Mononuclear cell (primary cell): ENCODE data around the gene LAMA2. TPM values are rescaled to one million over a fixed set of nuclear protein-coding genes. Genes with fewer than 3 reads are reported as not detected.

Experiments
- H3K27me3 ChIP-seq: 2 replicates; pipeline ENCODE4 v1.6.0; 2011; ENCODE audit warnings: low read length, control low read depth; ENCODE audit not compliant: insufficient read depth
- H3K4me1 ChIP-seq: 2 replicates; pipeline ENCODE4 v1.5.1; 2011; ENCODE audit warnings: mild to moderate bottlenecking, low read length, control low read depth; ENCODE audit not compliant: insufficient read depth
- H3K4me3 ChIP-seq: 2 replicates; pipeline ENCODE4 v1.5.1; 2011; ENCODE audit warnings: mild to moderate bottlenecking, low read length, moderate library complexity
- H3K9me3 ChIP-seq: 2 replicates; pipeline ENCODE4 v1.5.1; 2011; ENCODE audit warnings: low read depth, mild to moderate bottlenecking, control low read depth, low read length
- total RNA-seq: library from RNA; depleted of rRNA; stranded (reverse); fragments of >200 nt; gene quantifications from one replicate; pipeline ENCODE4 v1.2.3, GENCODE V29; 2012

The LAMA2 gene
- total RNA-seq, 1 donor, result 0.63 TPM

DNA sequence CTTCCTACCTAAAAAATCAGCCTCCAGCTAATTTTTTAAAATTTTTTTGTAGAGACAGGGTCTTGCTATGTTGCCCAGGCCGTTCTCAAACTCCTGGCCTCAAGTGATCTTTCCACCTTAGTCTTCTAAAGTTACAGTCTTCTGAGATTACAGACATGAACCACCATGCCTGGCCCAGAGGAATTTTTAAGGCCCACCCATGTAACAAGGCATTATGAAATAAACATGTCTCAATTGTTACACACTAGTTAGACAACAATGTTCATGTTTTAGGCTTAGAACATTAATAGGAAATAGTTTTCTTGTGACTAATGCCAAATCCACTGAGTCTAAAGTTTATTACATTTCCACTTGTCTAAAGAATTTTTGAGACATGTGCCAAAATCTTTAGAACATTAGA, 221.2 kb downstream of the LAMA2 start:
- no peak overlapping the region for H3K4me3 ChIP-seq
- H3K27me3 ChIP-seq, result no peaks in the 10 kb centered on the region
- H3K4me1 ChIP-seq, result no peaks in the 10 kb centered on the region
- no peaks in the 10 kb centered on the region for H3K9me3 ChIP-seq

DNA sequence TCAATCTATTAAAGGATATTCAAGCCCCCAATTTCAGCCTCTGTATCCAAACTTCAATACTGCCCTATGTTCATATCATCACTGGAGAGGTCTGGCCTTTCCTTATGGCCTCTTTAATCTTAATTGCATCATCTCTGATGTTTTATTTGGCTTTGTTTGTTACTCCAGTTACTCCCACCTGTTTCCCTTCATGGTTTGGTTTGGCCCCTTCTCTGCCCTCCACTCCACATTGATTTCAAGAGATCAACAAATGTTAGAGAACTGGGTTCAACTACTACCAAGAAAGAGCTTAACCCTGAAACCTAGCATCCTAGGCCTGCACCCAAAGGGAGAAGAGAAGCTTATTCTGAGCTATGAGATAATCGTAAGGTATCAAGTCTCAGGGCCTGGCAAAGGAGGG, 221.6 kb downstream of the LAMA2 start:
- Histone ChIP-seq H3K9me3 (no peaks in the 10 kb centered on the region), H3K4me3 (no peak overlapping the region), H3K27me3 (no peaks in the 10 kb centered on the region), H3K4me1 (no peaks in the 10 kb centered on the region)

DNA sequence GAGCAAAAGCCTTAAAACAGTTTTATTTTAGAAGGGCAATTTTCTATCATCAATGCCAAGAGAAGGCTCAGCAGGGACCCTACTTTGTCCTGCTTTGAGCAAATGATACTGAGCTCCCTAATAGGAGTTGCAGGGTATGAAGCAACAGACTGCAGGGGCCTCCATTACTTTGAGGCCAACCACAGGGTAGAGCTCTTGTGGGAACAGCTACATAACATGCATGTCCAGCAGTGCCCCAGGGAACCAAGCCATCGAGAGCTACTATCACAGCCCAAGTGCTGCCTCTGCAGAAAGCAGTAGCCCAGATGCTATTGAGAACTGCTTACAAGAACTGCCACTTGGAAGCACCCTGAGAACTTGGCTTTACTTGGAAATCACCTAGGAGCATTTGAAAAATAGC, 222.1 kb downstream of the LAMA2 start:
- H3K9me3 ChIP-seq, result no peaks in the 10 kb centered on the region

DNA sequence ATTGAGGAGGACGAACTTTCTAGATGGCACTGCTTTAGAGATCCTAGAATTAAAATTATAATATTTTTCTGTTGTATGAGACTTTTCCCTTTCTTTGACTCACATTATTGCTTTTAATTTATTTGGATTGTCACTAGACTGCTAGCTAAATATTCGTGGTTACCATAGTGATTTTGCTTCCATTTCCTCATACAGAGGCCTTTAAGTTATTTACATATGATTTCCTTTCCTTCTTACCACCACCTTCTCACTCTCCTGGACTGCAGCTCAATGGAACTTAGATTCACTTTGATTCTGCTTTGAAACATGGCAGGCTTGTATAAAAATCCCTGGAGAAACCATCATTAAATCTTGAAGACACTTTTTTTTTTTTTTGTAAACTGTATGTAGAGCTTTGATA, 222.9 kb downstream of the LAMA2 start:
- Histone ChIP-seq H3K27me3 (no peaks in the 10 kb centered on the region), H3K4me1 (no peaks in the 10 kb centered on the region), H3K4me3 (no peak overlapping the region), H3K9me3 (no peaks in the 10 kb centered on the region)

More for the DNA sequence above, 222.1 kb downstream of the LAMA2 start:
- Histone ChIP-seq H3K4me3 (no peak overlapping the region), H3K27me3 (no peaks in the 10 kb centered on the region), H3K4me1 (no peaks in the 10 kb centered on the region)

DNA sequence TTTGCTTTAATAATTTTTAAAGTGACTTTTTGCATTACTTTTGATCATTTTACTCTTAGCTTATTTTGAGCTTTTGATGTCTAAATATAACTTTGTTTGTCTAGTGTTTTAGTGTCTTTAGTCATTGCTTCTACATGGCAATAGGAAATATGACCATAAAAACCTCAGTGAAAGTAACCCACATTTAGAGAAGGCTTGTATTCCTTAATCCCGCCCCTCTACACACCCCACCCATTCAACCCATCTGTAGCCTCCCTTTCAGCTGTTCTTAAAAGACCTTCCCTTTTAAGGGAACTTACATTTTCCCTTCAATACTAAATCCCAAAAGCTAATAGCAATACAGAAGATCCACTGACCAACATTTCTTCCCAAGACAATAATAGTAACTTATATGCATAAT, 225.4 kb downstream of the LAMA2 start:
- H3K27me3 ChIP-seq, result no peaks in the 10 kb centered on the region
- H3K4me3 ChIP-seq, result no peak overlapping the region
- no peaks in the 10 kb centered on the region for H3K4me1 ChIP-seq
- no peaks in the 10 kb centered on the region for H3K9me3 ChIP-seq

DNA sequence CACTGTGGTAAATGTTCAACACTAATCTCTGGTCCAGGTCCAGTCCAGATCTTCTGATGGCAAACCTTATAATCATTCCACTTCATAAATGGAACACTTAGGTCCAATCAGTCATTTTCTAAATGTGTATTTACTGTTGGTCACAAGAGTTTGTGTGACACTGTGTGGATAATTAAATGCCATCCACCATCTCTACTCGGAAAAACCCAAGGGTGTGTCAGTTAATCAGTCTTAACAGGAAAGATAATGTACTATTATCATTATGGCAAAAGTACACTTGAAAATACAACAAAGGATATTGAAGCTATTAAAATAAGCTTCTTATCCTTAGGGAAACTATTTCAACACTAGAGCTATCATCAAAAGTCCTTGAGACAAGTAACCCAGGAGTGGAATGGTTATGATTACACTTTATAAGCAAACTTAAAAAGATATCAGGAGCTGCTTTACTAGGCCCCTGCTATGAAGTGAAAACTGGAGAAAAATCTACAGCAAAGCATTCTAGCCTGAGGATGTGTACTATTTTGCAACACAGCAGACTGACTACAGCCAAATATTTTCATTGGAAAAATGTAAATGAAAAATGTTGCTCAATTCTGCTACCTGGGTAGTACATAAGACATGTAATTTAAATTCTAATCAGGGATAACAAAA, 227.9 kb downstream of the LAMA2 start:
- Histone ChIP-seq H3K27me3 (no peaks in the 10 kb centered on the region), H3K4me1 (no peaks in the 10 kb centered on the region), H3K4me3 (no peak overlapping the region), H3K9me3 (no peaks in the 10 kb centered on the region)

DNA sequence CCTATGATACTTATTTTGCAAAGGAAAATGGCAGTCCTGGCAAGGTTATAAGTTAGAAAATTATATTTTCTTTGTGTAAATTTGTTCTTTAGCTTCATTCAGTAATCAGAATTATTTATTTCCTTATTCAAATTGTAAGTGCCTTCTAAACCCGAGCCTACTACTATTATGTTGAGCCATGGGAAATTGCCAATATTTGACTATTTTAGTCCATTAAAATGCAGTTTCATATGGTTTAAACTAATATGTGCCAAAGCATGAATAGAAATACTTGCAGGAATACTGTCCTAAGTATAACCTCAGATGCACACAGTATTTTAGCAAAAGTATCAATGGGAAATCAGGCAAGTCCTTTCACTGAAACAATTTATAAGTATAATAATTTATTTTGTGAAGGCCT, 228.4 kb downstream of the LAMA2 start:
- H3K4me1 ChIP-seq, result no peaks in the 10 kb centered on the region
- no peaks in the 10 kb centered on the region for H3K9me3 ChIP-seq
- no peaks in the 10 kb centered on the region for H3K27me3 ChIP-seq
- no peak overlapping the region for H3K4me3 ChIP-seq

DNA sequence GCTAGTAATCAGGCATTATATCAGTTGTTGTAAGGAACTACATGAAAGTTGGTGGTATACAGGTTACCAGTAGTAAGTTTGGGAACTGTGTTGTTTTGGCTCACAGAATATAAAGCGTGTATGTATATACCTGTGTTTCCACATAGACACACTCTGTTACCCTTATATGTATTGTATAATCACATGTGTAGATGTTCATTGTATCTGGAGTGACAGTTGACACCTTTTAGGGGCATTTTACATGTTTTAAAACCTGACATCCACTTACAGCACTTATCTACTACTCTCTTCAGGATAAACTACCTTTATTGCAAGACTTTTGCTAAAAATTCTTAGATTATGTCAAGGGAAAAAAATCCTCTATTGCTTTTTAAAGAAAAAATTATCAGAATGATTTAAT, 228.9 kb downstream of the LAMA2 start:
- Histone ChIP-seq H3K9me3 (no peaks in the 10 kb centered on the region), H3K4me1 (no peaks in the 10 kb centered on the region), H3K27me3 (no peaks in the 10 kb centered on the region), H3K4me3 (no peak overlapping the region)

DNA sequence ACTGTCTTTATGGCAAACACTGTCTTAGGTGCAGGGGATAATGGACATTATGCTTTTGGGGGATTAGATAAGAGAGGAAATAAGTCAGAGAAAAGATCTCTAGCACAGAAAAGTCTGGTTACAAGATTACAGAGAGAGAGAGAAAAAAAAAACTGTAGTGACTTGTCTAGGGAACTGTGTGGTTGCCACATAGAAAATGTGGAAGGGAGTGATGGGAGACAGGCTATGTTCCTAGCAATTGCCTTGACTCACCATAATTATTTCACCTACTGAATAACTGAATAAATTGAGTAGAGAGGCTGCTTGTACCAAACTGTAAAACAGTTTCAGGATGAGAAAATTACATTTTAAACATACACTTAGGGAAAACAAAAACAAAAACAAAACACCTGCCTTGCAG, 229.7 kb downstream of the LAMA2 start:
- no peaks in the 10 kb centered on the region for H3K9me3 ChIP-seq
- no peaks in the 10 kb centered on the region for H3K4me1 ChIP-seq
- H3K27me3 ChIP-seq, result no peaks in the 10 kb centered on the region
- H3K4me3 ChIP-seq, result no peak overlapping the region

DNA sequence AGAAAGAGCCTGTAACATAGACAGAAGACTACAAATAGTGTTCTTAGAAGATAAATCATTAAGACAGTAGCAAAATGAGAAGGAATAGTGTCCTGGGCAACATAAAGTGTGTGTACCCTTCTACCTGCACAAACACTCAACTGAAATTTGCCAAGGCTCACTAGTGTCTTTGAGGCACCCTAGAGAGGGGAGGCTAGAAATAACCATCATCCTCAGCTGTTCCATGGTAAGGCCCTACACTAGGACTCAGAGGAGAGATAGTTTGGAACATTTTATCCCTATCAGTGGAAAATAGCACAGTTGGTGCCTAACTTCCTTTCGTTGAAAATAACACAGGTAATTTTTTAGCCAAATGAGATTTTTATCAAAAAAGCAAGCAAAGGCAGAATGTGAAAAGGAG, 230.7 kb downstream of the LAMA2 start:
- H3K9me3 ChIP-seq, result no peaks in the 10 kb centered on the region
- no peaks in the 10 kb centered on the region for H3K4me1 ChIP-seq
- H3K27me3 ChIP-seq, result no peaks in the 10 kb centered on the region
- no peak overlapping the region for H3K4me3 ChIP-seq

DNA sequence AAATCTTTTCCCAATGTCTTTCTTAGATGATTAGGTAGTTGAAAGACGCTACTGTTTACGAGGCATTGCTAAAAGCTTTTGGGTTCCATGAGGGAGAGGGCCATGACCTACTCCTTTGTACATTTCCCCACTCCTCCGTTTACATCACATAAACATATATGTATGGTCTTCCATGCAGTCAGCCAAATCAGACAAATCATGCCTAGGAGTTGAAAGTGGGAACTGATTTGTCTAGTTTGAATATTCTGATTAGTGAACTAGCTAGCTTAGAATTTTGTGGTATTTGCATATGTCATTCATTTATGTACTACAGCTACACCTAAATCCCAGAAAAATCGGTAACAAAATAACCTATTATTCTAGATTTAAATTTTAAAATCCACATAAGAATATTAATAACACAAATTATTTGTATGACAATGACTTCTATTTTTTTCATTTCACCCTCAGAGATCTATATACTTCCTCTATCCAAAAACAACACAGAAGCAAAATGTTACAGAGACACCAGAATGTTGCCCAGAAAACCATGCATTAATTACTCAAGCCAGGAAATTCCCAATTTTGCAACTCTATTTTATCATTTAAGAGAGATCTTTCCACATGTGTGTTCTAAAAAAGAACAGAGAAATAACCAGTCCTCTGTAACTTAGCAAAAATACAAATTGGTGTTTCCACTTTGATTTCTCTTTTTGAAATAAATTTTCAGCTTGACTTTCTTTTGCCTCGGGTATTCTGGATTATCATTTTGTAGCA, 231.9 kb downstream of the LAMA2 start:
- no peaks in the 10 kb centered on the region for H3K9me3 ChIP-seq

DNA sequence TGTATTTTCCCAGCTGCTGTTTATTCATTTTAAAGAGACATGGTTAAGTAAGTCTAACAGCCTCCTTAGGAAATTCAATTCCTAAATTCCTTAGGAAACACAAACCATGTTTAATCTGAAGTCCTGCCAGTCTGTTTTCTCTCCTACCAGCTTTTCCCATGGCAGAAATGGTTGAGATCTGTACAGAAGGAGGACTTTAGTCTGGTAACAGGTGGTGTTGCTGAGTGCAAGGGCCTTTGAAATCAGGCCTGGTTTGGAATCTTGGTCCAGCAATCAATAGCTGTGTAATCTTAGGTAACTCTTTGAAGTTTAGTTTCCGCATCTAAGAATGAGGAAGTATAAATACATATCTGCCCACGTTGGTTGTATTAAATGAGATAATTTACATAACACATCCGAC, 232.5 kb downstream of the LAMA2 start:
- Histone ChIP-seq H3K4me1 (no peaks in the 10 kb centered on the region), H3K4me3 (no peak overlapping the region), H3K9me3 (no peaks in the 10 kb centered on the region), H3K27me3 (no peaks in the 10 kb centered on the region)

More for the DNA sequence above, 231.9 kb downstream of the LAMA2 start:
- Histone ChIP-seq H3K4me1 (no peaks in the 10 kb centered on the region), H3K27me3 (no peaks in the 10 kb centered on the region), H3K4me3 (no peak overlapping the region)

DNA sequence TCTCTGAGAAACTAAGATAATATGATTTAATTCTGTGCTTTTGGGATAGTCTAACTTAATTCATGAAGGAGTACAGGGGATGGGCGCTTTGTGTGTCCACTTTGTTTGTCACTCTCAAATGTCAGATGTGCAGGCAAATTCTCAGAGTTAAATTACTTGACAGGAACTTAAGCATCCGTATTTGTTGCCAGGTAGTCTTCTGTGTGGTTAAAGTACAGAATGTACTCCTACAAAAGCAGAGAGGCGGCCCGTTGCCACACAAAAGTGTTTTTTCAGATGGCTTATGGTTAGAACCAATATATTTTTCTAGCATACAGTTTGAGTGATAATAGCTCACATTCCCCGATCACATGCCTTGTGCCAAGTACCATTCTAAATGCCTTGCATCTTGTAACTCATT, 234.4 kb downstream of the LAMA2 start:
- Histone ChIP-seq H3K27me3 (no peaks in the 10 kb centered on the region), H3K4me1 (no peaks in the 10 kb centered on the region), H3K4me3 (no peak overlapping the region), H3K9me3 (no peaks in the 10 kb centered on the region)

DNA sequence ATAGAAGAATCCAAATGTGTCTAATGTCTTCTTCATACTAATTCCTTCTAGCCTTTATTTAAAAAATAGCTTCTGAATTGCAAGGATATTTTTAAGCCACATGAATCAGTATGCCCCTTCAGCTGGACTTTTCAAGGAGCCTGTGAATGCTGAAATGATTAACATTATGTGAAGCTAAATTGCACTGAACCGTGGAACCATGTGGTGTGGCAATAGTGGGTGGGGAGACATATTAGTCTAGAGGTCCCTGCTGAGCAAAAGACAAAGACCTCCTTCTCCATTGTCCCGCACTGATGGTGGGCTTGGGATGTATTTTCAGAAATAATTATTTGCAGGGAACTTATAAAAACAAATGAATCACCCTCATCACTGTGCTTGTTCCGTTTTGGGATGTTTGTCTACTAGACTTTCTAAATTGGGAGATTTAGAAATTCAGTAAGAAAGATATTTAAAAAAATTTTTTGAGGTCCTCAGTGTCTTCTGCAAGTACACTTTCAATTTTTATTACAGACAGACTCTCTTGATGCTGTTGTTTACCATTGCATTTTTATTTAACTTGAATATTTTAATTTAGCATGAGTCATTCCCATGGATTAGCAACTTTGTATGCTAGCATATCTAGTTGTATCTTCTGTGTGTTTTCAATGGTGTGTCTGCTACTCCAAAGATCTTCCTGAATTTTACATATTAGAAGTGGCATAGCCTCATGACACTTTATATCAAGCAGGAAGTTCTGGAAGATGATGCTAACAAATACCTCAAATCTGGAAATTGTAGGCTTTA, 238.1 kb downstream of the LAMA2 start:
- H3K27me3 ChIP-seq, result no peaks in the 10 kb centered on the region
- H3K9me3 ChIP-seq, result no peaks in the 10 kb centered on the region
- no peak overlapping the region for H3K4me3 ChIP-seq
- H3K4me1 ChIP-seq, result no peaks in the 10 kb centered on the region

DNA sequence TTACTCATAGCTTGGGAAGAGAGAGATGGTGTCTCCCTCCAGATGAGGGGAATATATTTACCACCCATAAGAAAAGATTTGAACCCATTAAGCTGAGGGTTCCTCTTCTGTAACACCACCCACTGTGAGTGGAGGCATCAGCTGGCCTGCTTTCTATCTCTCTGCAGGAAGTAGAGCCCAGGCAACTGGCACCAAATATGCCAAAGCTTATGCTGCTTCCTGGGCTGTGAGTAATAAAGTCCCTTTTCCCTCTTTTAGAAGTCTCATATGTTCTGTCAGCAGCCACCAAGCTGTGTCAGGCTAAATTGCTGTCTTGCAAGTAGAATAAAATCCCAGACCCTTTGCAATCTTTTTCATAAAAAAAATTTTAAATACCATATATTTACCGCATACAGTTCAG, 241.4 kb downstream of the LAMA2 start:
- Histone ChIP-seq H3K4me3 (no peak overlapping the region), H3K9me3 (no peaks in the 10 kb centered on the region), H3K4me1 (no peaks in the 10 kb centered on the region), H3K27me3 (no peaks in the 10 kb centered on the region)
